HepG2 (cell line): Measurements from ENCODE around the gene COASY. TPM values are rescaled to one million over a fixed set of nuclear protein-coding genes. Genes with fewer than 3 reads are reported as not detected.
A peak's percentile ranks its signal among the peaks of the same experiment; 100 is the strongest.

Experiments used
- ATRX ChIP-seq: sonication (generic); formaldehyde crosslinking; IDR thresholded peaks from 2 replicates; pipeline ENCODE4 v1.4.0; 2020; ENCODE audit warnings: missing genetic modification reagents, borderline replicate concordance
- DNMT3B ChIP-seq: conservative IDR thresholded peaks from 2 replicates; pipeline ENCODE4 v1.6.1; 2016; ENCODE audit warnings: missing biosample characterization, control low read depth
- ELK4 ChIP-seq: sonication (generic); formaldehyde crosslinking; IDR thresholded peaks from 2 replicates; pipeline ENCODE4 v1.9.0; 2021; ENCODE audit warnings: missing genetic modification reagents, borderline replicate concordance
- JUND ChIP-seq: sonication (generic); formaldehyde crosslinking; IDR thresholded peaks from 2 replicates; pipeline ENCODE4 v1.8.0; 2022; ENCODE audit warnings: mild to moderate bottlenecking, missing genetic modification reagents
- NR2C2 ChIP-seq: sonication (generic); formaldehyde crosslinking; IDR thresholded peaks from 2 replicates; pipeline ENCODE4 v1.4.0; 2020; ENCODE audit warnings: missing genetic modification reagents, mild to moderate bottlenecking, moderate library complexity, borderline replicate concordance
- NRL ChIP-seq: sonication (generic); formaldehyde crosslinking; IDR thresholded peaks from 2 replicates; pipeline ENCODE4 v1.5.0; 2020; ENCODE audit warnings: missing genetic modification reagents, mild to moderate bottlenecking, moderate library complexity, borderline replicate concordance
- SIX1 ChIP-seq: sonication (generic); formaldehyde crosslinking; IDR thresholded peaks from 2 replicates; pipeline ENCODE4 v1.4.0; 2020; ENCODE audit warnings: missing genetic modification reagents, borderline replicate concordance
- SPEN ChIP-seq: sonication (generic); formaldehyde crosslinking; IDR thresholded peaks from 2 replicates; pipeline ENCODE4 v1.5.1; 2020; ENCODE audit warnings: low read depth, mild to moderate bottlenecking, missing genetic modification reagents
- TBX2 ChIP-seq: sonication (generic); formaldehyde crosslinking; IDR thresholded peaks from 2 replicates; pipeline ENCODE4 v1.5.0; 2020; ENCODE audit warnings: missing genetic modification reagents, mild to moderate bottlenecking, borderline replicate concordance
- YEATS4 ChIP-seq: sonication (generic); formaldehyde crosslinking; IDR thresholded peaks from 2 replicates; pipeline ENCODE4 v1.4.0; 2020; ENCODE audit warnings: missing genetic modification reagents, borderline replicate concordance
- ZBTB1 ChIP-seq: sonication (generic); formaldehyde crosslinking; IDR thresholded peaks from 2 replicates; pipeline ENCODE4 v1.4.0; 2020; ENCODE audit warnings: missing genetic modification reagents, borderline replicate concordance
- ZBTB34 ChIP-seq: sonication (generic); formaldehyde crosslinking; IDR thresholded peaks from 2 replicates; pipeline ENCODE4 v1.8.0; 2022; ENCODE audit warnings: mild to moderate bottlenecking, missing genetic modification reagents
- ZFP36 ChIP-seq: fragments of 150-350 bp; IDR thresholded peaks from 2 replicates; pipeline ENCODE4 v1.6.1; 2018; ENCODE audit warnings: borderline replicate concordance, low read length, low read depth; ENCODE audit not compliant: partially characterized antibody
- ZNF34 ChIP-seq: sonication (generic); formaldehyde crosslinking; IDR thresholded peaks from 2 replicates; pipeline ENCODE4 v1.4.0; 2020; ENCODE audit warnings: mild to moderate bottlenecking, missing genetic modification reagents, borderline replicate concordance
- ZNF589 ChIP-seq: sonication (generic); formaldehyde crosslinking; conservative IDR thresholded peaks from 2 replicates; pipeline ENCODE4 v1.8.0; 2022; ENCODE audit warnings: mild to moderate bottlenecking, moderate library complexity, missing genetic modification reagents
- ZSCAN22 ChIP-seq: sonication (generic); formaldehyde crosslinking; IDR thresholded peaks from 2 replicates; pipeline ENCODE4 v1.4.0; 2020; ENCODE audit warnings: mild to moderate bottlenecking, missing genetic modification reagents
- polyA plus RNA-seq, 8 experiments: library from polyadenylated mRNA; depleted of rRNA in 3 of 8; stranded (reverse) in 7 of 8; unstranded in 1 of 8; fragments of >200 nt; fragmentation: Illumina TruSeq in 4 of 8; extraction: Trizol in 4 of 8; gene quantifications; 2 replicates each; pipeline versions ENCODE4 v1.2.1 to v1.2.3, GENCODE V29; 2011 to 2016; ENCODE audit warnings: low read depth in 4 of 8, missing spikeins in 1 of 8, mixed read lengths in 1 of 8; ENCODE audit not compliant: insufficient read depth in 1 of 8
- total RNA-seq, 5 experiments: library from RNA; depleted of rRNA; stranded (reverse); fragments of >200 nt; fragmentation: Illumina TruSeq; extraction: Trizol; gene quantifications; 2 replicates each; pipeline ENCODE4 v1.2.3, GENCODE V29; 2016; ENCODE audit warnings: low read depth in 1 of 5
- TF ChIP-seq, protein P1 (sequence below): sonication (generic); formaldehyde crosslinking; IDR thresholded peaks from 2 replicates; pipeline ENCODE4 v1.5.1; 2020; ENCODE audit warnings: mild to moderate bottlenecking, moderate library complexity, missing genetic modification reagents
- TF ChIP-seq, protein P2 (sequence below): IDR thresholded peaks from 2 replicates; pipeline ENCODE4 v1.6.1; 2016; ENCODE audit warnings: missing biosample characterization, missing genetic modification reagents, low read depth
- TF ChIP-seq, protein P3 (sequence below): sonication (generic); formaldehyde crosslinking; IDR thresholded peaks from 2 replicates; pipeline ENCODE4 v1.5.1; 2020; ENCODE audit warnings: missing genetic modification reagents, mild to moderate bottlenecking, borderline replicate concordance

COASY gene
- total and polyA plus RNA-seq, 2 of the 13 experiments (the other 11 are each of a cell fraction or from before 2014, with no cell fraction given), result 90.7 to 125 TPM

DNA sequence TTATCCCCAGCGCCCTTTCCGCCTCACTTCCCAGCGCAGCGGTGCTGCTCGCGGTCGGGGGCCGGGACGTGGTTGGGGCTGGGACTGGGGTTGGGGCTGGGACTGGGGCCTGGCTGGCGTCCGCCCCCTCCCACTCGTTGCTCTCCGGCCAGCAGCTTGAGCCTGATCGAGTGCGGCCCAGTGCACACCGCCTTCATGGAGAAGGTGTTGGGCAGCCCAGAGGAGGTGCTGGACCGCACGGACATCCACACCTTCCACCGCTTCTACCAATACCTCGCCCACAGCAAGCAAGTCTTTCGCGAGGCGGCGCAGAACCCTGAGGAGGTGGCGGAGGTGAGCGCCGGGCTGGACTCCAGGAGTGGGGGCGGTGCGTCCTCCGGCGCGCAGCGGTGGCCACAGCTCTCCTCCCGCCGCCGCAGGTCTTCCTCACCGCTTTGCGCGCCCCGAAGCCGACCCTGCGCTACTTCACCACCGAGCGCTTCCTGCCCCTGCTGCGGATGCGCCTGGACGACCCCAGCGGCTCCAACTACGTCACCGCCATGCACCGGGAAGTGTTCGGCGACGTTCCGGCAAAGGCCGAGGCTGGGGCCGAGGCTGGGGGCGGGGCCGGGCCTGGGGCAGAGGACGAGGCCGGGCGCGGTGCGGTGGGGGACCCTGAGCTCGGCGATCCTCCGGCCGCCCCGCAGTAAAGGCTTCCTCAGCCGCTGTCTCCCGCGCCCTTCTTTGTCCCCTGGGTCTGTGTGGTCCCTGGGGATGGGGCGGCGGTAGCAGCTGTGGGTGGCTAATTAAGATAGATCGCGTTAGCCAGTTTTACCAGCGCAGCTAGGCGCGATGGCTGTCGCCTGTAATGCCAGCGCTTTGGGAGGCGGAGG, 7.5 kb upstream of the COASY start (continued):
- TF ChIP-seq NR2C2, result peak; percentile 99
- TF ChIP-seq, protein P1, sequence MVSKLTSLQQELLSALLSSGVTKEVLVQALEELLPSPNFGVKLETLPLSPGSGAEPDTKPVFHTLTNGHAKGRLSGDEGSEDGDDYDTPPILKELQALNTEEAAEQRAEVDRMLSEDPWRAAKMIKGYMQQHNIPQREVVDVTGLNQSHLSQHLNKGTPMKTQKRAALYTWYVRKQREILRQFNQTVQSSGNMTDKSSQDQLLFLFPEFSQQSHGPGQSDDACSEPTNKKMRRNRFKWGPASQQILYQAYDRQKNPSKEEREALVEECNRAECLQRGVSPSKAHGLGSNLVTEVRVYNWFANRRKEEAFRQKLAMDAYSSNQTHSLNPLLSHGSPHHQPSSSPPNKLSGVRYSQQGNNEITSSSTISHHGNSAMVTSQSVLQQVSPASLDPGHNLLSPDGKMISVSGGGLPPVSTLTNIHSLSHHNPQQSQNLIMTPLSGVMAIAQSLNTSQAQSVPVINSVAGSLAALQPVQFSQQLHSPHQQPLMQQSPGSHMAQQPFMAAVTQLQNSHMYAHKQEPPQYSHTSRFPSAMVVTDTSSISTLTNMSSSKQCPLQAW (CRISPR knock-in tag), result peak; percentile 90
- TF ChIP-seq TBX2, result peak; percentile 86
- no peak for TF ChIP-seq ZSCAN22 (CRISPR knock-in tag)
- no peak; the same call in 1 of the 2 replicates for TF ChIP-seq JUND
- TF ChIP-seq ZNF34 (CRISPR knock-in tag), result no peak; the same call in 1 of the 2 replicates
- no peak for TF ChIP-seq ZBTB1 (CRISPR knock-in tag)
- no peak for TF ChIP-seq SIX1 (CRISPR knock-in tag)
- TF ChIP-seq, protein P2, sequence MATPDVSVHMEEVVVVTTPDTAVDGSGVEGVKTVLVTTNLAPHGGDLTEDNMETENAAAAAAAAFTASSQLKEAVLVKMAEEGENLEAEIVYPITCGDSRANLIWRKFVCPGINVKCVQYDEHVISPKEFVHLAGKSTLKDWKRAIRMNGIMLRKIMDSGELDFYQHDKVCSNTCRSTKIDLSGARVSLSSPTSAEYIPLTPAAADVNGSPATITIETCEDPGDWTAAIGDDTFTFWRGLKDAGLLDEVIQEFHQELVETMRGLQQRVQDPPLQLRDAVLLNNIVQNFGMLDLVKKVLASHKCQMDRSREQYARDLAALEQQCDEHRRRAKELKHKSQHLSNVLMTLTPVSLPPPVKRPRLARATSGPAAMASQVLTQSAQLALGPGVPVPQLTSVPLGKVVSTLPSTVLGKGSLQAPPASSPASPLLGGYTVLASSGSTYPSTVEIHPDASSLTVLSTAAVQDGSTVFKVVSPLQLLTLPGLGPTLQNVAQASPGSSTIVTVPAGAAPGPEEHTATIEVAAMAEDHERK (CRISPR knock-in tag), result peak; percentile 66; the same call in 1 of the 2 replicates
- no peak for TF ChIP-seq ZFP36
- no peak for TF ChIP-seq ELK4 (CRISPR knock-in tag)
- TF ChIP-seq SPEN (CRISPR knock-in tag), result peak; percentile 97
- peak; percentile 60; the same call in 1 of the 2 replicates for TF ChIP-seq NRL (CRISPR knock-in tag)
- TF ChIP-seq ATRX, result no peak
- peak; percentile 87; the same call in 1 of the 2 replicates for TF ChIP-seq ZNF589 (CRISPR knock-in tag)
- TF ChIP-seq DNMT3B (CRISPR knock-in tag), result 0 out of 2 replicates have a peak, but pooled peaks have one; percentile 71
- TF ChIP-seq, protein P3, sequence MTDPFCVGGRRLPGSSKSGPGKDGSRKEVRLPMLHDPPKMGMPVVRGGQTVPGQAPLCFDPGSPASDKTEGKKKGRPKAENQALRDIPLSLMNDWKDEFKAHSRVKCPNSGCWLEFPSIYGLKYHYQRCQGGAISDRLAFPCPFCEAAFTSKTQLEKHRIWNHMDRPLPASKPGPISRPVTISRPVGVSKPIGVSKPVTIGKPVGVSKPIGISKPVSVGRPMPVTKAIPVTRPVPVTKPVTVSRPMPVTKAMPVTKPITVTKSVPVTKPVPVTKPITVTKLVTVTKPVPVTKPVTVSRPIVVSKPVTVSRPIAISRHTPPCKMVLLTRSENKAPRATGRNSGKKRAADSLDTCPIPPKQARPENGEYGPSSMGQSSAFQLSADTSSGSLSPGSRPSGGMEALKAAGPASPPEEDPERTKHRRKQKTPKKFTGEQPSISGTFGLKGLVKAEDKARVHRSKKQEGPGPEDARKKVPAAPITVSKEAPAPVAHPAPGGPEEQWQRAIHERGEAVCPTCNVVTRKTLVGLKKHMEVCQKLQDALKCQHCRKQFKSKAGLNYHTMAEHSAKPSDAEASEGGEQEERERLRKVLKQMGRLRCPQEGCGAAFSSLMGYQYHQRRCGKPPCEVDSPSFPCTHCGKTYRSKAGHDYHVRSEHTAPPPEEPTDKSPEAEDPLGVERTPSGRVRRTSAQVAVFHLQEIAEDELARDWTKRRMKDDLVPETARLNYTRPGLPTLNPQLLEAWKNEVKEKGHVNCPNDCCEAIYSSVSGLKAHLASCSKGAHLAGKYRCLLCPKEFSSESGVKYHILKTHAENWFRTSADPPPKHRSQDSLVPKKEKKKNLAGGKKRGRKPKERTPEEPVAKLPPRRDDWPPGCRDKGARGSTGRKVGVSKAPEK, result no peak
- peak; percentile 93 for TF ChIP-seq YEATS4
- no peak for TF ChIP-seq ZBTB34
